Measurements from ENCODE around the gene GOLGA6L2.

Gene GOLGA6L2

DNA sequence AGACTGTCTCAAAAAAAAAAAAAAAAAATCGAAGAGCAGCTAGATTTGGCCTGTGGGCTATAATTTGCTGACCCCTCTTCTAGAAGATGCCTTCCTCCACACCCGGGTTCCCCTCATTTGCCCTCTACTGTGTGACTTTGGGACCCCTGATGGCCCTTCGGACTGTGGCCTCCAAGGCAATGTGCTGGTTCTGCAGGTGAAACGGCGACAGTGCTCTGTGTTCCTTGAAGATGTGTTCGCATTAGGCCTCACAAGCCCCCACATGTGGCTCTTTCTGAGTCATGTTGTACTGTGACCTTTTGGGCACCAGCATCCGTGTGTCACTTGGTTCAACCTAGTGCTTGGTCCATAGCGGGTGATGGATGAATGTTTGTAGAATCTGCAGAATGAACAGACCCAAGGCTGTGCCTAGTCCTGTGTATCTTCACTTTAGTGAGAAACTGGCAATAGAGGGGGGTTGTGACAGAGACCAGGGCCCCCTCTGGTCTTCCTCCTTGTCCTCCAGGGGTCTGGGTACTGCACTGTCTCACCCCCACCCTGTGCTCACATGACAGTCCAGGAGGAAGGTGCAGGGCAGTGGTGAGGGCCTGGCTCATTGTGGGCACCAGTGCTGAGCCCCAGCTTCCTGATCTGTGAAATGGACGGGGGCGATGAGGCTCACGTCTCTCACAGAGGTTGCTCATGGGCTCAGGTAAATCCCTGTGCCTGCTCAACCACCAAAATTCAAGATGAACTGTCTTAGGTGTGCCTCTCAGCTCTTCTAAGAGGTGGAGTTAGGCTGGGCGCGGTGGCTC lies 22.7 kb downstream of the GOLGA6L2 start:
- POLR2A ChIA-PET, result no interaction called here
- no peak for DNase-seq (ENCODE audit: extremely low spot score)
- TF ChIP-seq TARDBP (IDR thresholded peaks at IDR 0.05), result no peak
- no peak for TF ChIP-seq ZNF384 (IDR thresholded peaks at IDR 0.05)
- no peak for TF ChIP-seq FOXM1 (IDR thresholded peaks at IDR 0.05; ENCODE audit: borderline replicate concordance)
- no peak for TF ChIP-seq ARNT (IDR thresholded peaks at IDR 0.05)
- TF ChIP-seq BHLHE40 (IDR thresholded peaks at IDR 0.05; ENCODE audit: borderline replicate concordance), result no peak
- TF ChIP-seq CTBP1 (IDR thresholded peaks at IDR 0.05; ENCODE audit: borderline replicate concordance), result no peak
- no peak for TF ChIP-seq SP1 (IDR thresholded peaks at IDR 0.05)
- TF ChIP-seq L3MBTL2 (conservative IDR thresholded peaks at IDR 0.05), result no peak
- TF ChIP-seq HDGF (IDR thresholded peaks at IDR 0.05; ENCODE audit: borderline replicate concordance), result no peak
- TF ChIP-seq ELF4 (IDR thresholded peaks at IDR 0.05), result no peak
- TF ChIP-seq FOXK2 (IDR thresholded peaks at IDR 0.05), result no peak
- no peak for TF ChIP-seq FOXA1 (IDR thresholded peaks at IDR 0.05)
- TF ChIP-seq SUZ12 (IDR thresholded peaks at IDR 0.05), result no peak
- no peak for TF ChIP-seq NFRKB (IDR thresholded peaks at IDR 0.05)
- no peak for TF ChIP-seq PKNOX1 (IDR thresholded peaks at IDR 0.05)
- TF ChIP-seq LEF1 (IDR thresholded peaks at IDR 0.05; ENCODE audit: borderline replicate concordance), result no peak

GRCh38 chr15:23422946-23423708 lies 23.9 kb downstream of the GOLGA6L2 start:
- POLR2A ChIA-PET, result no interaction called here

More for the DNA sequence above, 22.7 kb downstream of the GOLGA6L2 start:
- CTCF ChIA-PET, result no interaction called here

GRCh38 chr15:23422099-23422945 lies 24.7 kb downstream of the GOLGA6L2 start:
- POLR2A ChIA-PET, result no interaction called here
- TF ChIP-seq LEF1 (IDR thresholded peaks at IDR 0.05; ENCODE audit: borderline replicate concordance) (no peak), HDGF (IDR thresholded peaks at IDR 0.05; ENCODE audit: borderline replicate concordance) (no peak), PKNOX1 (IDR thresholded peaks at IDR 0.05) (no peak), ZNF384 (IDR thresholded peaks at IDR 0.05) (no peak), BHLHE40 (IDR thresholded peaks at IDR 0.05; ENCODE audit: borderline replicate concordance) (no peak), NFRKB (IDR thresholded peaks at IDR 0.05) (no peak), L3MBTL2 (conservative IDR thresholded peaks at IDR 0.05) (no peak), FOXA1 (IDR thresholded peaks at IDR 0.05) (no peak), SUZ12 (IDR thresholded peaks at IDR 0.05) (no peak), ARNT (IDR thresholded peaks at IDR 0.05) (no peak), FOXM1 (IDR thresholded peaks at IDR 0.05; ENCODE audit: borderline replicate concordance) (no peak), SP1 (IDR thresholded peaks at IDR 0.05) (no peak), TARDBP (IDR thresholded peaks at IDR 0.05) (no peak), FOXK2 (IDR thresholded peaks at IDR 0.05) (no peak), CTBP1 (IDR thresholded peaks at IDR 0.05; ENCODE audit: borderline replicate concordance) (no peak), ELF4 (IDR thresholded peaks at IDR 0.05) (no peak)
- DNase-seq (ENCODE audit: extremely low spot score), result no peak
- CTCF ChIA-PET, result no interaction called here

More at GRCh38 chr15:23422946-23423708, 23.9 kb downstream of the GOLGA6L2 start:
- CTCF ChIA-PET, result no interaction called here
- TF ChIP-seq NFRKB (IDR thresholded peaks at IDR 0.05) (no peak), BHLHE40 (IDR thresholded peaks at IDR 0.05; ENCODE audit: borderline replicate concordance) (no peak), L3MBTL2 (conservative IDR thresholded peaks at IDR 0.05) (no peak), ELF4 (IDR thresholded peaks at IDR 0.05) (no peak), ZNF384 (IDR thresholded peaks at IDR 0.05) (no peak), CTBP1 (IDR thresholded peaks at IDR 0.05; ENCODE audit: borderline replicate concordance) (no peak), FOXA1 (IDR thresholded peaks at IDR 0.05) (no peak), FOXM1 (IDR thresholded peaks at IDR 0.05; ENCODE audit: borderline replicate concordance) (no peak), SP1 (IDR thresholded peaks at IDR 0.05) (no peak), SUZ12 (IDR thresholded peaks at IDR 0.05) (no peak), ARNT (IDR thresholded peaks at IDR 0.05) (no peak), TARDBP (IDR thresholded peaks at IDR 0.05) (no peak), FOXK2 (IDR thresholded peaks at IDR 0.05) (no peak), LEF1 (IDR thresholded peaks at IDR 0.05; ENCODE audit: borderline replicate concordance) (no peak), PKNOX1 (IDR thresholded peaks at IDR 0.05) (no peak), HDGF (IDR thresholded peaks at IDR 0.05; ENCODE audit: borderline replicate concordance) (no peak)
- no peak for DNase-seq (ENCODE audit: extremely low spot score)

DNA sequence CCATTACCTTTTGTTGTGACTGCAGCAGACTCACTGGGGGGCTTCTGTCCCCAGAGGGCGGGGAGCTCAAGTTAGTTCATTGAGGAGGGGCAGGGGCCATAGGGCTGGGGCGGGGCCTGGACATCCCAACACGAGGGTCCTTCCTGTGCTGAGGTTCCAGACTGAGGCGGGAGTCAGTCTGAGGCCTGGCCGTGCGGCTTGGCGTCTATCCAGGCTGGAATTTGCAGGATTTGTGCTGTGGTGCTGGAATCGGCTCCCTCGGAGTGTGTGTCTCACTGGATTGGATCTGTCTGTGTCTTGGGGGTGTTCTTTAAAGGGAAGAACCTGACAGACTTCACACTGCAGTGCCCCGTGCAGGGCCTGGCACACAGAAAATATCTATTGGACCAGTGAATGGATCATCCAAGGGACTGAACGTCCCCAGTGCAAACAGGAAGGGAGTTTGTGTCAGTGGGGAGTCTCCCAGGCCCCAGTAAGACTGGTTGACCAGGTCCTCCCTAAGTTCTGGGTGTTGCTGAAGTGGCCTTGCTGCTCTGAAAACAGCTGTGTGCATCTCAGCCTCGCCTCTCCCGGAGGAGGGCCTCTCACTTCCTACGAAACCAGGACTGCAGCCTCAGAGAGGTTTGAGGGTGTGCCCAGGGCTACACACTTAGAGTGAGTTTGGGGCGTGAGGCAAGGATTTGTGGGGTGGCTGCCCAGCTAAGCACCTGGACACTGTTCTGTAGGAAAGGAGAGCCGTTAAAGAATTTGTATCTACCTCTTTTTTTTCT lies 26.1 kb downstream of the GOLGA6L2 start:
- ChIA-PET POLR2A (no interaction called here), CTCF (no interaction called here)
- DNase-seq (ENCODE audit: extremely low spot score), result no peak
- TF ChIP-seq BHLHE40 (IDR thresholded peaks at IDR 0.05; ENCODE audit: borderline replicate concordance) (no peak), PKNOX1 (IDR thresholded peaks at IDR 0.05) (no peak), LEF1 (IDR thresholded peaks at IDR 0.05; ENCODE audit: borderline replicate concordance) (no peak), HDGF (IDR thresholded peaks at IDR 0.05; ENCODE audit: borderline replicate concordance) (no peak), SUZ12 (IDR thresholded peaks at IDR 0.05) (no peak), ARNT (IDR thresholded peaks at IDR 0.05) (no peak), FOXK2 (IDR thresholded peaks at IDR 0.05) (no peak), TARDBP (IDR thresholded peaks at IDR 0.05) (no peak), FOXM1 (IDR thresholded peaks at IDR 0.05; ENCODE audit: borderline replicate concordance) (no peak), ELF4 (IDR thresholded peaks at IDR 0.05) (no peak), L3MBTL2 (conservative IDR thresholded peaks at IDR 0.05) (no peak), CTBP1 (IDR thresholded peaks at IDR 0.05; ENCODE audit: borderline replicate concordance) (no peak), SP1 (IDR thresholded peaks at IDR 0.05) (no peak)
